ENCODE data around the gene SEPTIN2.

DNA sequence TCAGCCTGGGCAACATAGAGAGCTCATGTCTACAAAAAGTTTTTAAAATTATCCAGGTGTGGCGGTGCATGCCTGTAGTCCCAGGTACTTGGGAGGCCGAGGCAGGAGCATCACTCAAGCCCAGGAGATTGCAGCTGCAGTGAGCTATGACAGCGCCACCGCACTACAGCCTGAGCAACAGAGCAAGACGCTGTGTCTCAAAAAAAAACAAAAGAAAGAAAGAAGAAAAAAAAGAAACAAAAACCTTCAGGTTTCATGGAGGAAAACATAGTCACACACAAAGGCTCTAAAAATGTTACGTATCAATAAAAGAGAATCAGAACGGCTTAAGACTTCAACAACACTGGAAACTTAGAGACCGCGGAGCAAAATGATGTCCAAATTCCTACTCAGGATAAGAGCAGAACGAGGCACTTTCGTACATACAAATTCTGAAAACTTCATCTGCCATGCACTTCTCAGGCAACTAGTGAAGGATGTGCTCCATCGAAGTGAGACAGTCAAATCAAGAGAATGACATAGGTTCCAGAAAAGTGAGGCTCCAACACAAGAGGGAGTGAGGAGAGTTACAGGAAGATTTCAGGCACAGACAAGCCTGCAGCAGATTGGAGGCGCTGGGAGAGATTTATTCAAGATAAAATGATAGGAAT, 4.7 kb upstream of the SEPTIN2 start:
- TF ChIP-seq, protein P1, sequence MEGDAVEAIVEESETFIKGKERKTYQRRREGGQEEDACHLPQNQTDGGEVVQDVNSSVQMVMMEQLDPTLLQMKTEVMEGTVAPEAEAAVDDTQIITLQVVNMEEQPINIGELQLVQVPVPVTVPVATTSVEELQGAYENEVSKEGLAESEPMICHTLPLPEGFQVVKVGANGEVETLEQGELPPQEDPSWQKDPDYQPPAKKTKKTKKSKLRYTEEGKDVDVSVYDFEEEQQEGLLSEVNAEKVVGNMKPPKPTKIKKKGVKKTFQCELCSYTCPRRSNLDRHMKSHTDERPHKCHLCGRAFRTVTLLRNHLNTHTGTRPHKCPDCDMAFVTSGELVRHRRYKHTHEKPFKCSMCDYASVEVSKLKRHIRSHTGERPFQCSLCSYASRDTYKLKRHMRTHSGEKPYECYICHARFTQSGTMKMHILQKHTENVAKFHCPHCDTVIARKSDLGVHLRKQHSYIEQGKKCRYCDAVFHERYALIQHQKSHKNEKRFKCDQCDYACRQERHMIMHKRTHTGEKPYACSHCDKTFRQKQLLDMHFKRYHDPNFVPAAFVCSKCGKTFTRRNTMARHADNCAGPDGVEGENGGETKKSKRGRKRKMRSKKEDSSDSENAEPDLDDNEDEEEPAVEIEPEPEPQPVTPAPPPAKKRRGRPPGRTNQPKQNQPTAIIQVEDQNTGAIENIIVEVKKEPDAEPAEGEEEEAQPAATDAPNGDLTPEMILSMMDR (optimal IDR thresholded peaks at IDR 0.05 in 1 of 3, IDR thresholded peaks at IDR 0.05 in 1 of 3, conservative IDR thresholded peaks at IDR 0.05 in 1 of 3; ENCODE audit: extremely low read depth in 1 of 3, insufficient read depth in 2 of 3, low read length in 3 of 3) = no peak
- no peak for TF ChIP-seq EZH2 (IDR thresholded peaks at IDR 0.05; ENCODE audit: low read length)
